GM19467 (cell line): ENCODE results near the gene POLL.

Source experiments
- ATAC-seq: cut with Tn5 transposase; IDR thresholded peaks from one replicate; pipeline ENCODE4 v1.9.1; 2021; ENCODE audit warnings: mild to moderate bottlenecking, moderate library complexity; ENCODE audit not compliant: unreplicated experiment

The POLL gene

GRCh38 chr10:101562231-101562630, 25.8 kb downstream of the POLL start:
- no peak for ATAC-seq

GRCh38 chr10:101561068-101561915, 26.8 kb downstream of the POLL start:
- no peak for ATAC-seq

GRCh38 chr10:101560298-101561067, 27.6 kb downstream of the POLL start:
- no peak for ATAC-seq

- ATAC-seq, result no peak
Observed at GRCh38 chr10:101559596-101560297, 28.3 kb downstream of the POLL start.

DNA sequence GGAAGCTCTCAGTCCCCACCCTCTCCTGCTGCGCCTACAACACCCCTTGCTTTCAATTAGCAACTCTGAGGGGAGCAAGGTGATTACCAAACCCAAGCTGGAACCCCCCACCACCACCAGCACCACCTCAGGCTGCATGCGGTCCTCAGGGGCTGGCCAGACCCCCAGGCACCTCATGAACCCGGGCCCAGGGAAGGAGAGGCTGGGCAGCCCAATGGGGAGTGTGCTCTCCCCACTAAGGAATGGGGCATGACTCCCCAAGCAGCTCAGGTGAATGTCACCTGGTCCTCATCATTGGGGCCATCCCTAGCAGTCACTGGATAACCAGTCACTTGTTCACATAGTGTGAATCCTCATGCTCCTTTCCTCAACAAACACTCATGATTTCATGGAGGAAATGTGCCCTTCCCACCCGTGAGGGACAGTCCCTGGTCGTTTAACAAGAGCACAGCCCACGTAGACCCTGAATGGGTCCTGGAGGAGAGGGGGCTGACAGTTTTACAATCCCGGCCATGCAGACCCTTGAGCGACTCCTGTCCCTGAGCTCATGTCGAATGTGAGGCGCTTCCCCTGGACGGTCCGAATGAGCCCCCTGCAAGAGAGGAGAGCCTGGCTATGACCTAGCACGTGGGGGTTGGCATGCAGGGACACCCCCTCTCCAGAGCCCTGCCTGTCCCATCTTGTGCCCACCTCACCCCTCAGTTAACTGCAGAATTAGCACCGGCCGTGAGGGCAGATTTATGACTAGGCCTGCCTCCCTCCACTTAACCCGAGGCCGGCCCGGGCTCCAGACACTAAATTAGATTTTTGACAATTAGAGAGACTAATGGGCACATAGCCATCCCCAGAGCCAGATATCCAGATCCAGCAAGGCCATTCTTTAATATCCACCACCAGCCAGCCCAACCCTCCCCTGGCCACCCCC, 29.1 kb downstream of the POLL start:
- ATAC-seq, result no peak

- no peak for ATAC-seq
Observed at GRCh38 chr10:101558204-101558603, 29.9 kb downstream of the POLL start.

GRCh38 chr10:101557541-101557940, 30.5 kb downstream of the POLL start:
- no peak for ATAC-seq

DNA sequence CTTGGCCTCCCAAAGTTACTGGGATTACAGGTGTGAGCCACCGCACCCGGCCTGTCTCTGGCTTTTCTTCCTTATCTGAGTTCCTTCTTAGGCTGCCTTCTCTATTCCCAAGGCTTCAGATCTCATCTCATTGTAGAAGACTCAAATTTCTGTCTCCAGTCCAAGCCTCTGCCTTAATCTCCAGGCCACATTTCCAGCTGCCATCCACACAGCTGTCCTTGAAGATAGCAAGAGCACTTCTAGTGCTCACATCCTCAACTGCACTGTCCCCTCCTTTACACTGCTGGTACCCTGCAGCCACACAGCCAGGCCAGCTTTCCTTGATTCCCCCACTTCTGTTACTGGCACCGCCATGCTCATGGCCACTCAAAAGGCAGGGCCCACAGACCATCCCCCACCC, 35.6 kb downstream of the POLL start:
- ATAC-seq, result no peak

DNA sequence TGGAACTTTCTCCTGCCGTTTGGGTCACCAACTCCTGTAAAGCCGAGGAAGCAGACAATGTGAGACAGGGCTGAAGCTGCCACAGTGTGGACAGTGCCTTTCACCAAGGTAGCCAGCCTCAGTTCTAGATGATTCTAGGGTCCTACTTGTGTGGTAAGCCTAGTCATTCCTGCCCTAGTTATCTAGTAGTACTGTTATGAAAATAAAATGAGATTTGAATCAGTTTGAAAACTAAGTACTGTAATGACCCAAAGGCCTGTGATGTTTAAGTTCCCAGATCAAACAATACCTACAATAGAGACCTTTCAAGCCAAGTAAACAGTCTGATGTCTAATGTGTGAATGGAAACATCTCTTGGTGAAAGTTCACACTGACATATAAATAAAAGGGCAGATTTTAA, 37.1 kb downstream of the POLL start:
- ATAC-seq, result no peak

GRCh38 chr10:101545898-101546297, 42.2 kb downstream of the POLL start:
- ATAC-seq, result no peak

- no peak for ATAC-seq
Observed at GRCh38 chr10:101538446-101538845, 49.6 kb downstream of the POLL start.

DNA sequence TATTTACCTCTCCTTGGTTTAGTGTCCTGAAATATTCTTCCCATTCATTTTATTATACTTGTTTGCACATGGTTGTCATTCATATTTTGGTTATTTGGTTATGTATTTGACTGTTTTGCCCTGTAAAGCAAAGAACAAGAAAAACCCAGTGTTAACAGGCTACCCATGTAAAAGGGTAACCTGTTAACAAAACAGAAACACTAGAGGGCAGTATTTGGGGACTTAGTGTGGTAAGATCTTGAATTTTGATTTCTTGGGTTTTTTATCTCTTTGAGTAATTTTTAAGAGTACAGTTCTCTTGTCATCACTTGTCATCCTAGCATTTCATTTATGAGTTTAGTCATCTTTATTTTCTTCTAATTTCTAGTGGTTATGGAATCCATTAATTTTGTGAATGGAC, 51.3 kb downstream of the POLL start:
- ATAC-seq, result no peak

- ATAC-seq, result no peak
Observed at GRCh38 chr10:101535949-101536348, 52.1 kb downstream of the POLL start.

- no peak for ATAC-seq
Observed at GRCh38 chr10:101529725-101530553, 58.1 kb downstream of the POLL start.

DNA sequence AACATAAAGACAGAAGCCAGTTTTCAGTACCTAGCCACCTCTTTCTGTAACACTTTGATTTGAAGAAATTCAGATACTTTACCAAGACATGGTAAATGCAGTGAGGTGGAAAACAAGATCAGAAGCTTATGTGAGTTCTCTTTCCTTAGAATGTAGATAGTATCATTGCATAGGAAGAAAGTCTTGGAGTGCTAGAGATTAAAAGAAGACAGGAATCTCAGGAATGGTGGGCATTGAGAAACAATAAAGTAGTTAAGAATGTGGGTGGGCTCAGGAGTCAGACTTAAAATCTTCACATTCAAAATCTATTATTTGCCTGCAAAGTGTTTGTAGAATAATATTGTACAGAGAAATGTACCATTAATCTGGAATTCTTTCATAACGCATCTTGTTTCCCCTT, 58.9 kb downstream of the POLL start:
- ATAC-seq, result no peak
